ENCODE data around the gene RIPPLY3. TPM values are rescaled to one million over a fixed set of nuclear protein-coding genes. Genes with fewer than 3 reads are reported as not detected.

Gene RIPPLY3
- total and polyA plus RNA-seq, 7 donors: 0.12 TPM; not detected in 6

DNA sequence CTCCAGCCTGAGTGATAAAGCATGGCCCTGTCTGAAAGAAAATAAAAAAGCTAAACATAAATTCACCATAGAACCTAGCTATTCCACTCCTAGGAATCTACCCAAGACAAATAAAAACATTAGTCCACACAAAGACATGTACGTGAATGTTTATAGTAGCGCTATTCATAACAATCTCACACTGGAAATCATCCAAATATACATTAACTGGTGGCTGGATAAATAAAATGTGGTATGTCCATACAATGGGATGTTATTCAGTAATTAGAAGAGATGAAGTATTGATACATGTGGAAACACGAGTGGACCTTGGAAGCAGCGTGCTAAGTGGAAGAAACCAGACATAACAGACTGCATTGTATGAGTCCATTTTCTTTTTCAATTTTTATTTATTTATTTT lies 29.7 kb downstream of the RIPPLY3 start:
- no peak overlapping the region for H3K27ac ChIP-seq
- H3K27me3 ChIP-seq: no peaks in the 10 kb centered on the region
- no peaks in the 10 kb centered on the region for H3K36me3 ChIP-seq
- TF ChIP-seq EP300 (IDR thresholded peaks at IDR 0.05) (no peak), POLR2A (IDR thresholded peaks at IDR 0.05) (no peak), POLR2AphosphoS5 (IDR thresholded peaks at IDR 0.05) (no peak)
- TF ChIP-seq, protein P1, sequence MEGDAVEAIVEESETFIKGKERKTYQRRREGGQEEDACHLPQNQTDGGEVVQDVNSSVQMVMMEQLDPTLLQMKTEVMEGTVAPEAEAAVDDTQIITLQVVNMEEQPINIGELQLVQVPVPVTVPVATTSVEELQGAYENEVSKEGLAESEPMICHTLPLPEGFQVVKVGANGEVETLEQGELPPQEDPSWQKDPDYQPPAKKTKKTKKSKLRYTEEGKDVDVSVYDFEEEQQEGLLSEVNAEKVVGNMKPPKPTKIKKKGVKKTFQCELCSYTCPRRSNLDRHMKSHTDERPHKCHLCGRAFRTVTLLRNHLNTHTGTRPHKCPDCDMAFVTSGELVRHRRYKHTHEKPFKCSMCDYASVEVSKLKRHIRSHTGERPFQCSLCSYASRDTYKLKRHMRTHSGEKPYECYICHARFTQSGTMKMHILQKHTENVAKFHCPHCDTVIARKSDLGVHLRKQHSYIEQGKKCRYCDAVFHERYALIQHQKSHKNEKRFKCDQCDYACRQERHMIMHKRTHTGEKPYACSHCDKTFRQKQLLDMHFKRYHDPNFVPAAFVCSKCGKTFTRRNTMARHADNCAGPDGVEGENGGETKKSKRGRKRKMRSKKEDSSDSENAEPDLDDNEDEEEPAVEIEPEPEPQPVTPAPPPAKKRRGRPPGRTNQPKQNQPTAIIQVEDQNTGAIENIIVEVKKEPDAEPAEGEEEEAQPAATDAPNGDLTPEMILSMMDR (IDR thresholded peaks at IDR 0.05): no peak
- H3K4me1 ChIP-seq: peaks cover 0 to 14% (median 6%) of the 10 kb centered on the region in 4 donors
- intact Hi-C loops (cut with DNase I): no loop called here
- H3K4me3 ChIP-seq: no peak overlapping the region
- 76 to 90% methylated on average over 4 of the region's 4 CpGs for WGBS, 2 donors
- no peak for DNase-seq
- no peaks in the 10 kb centered on the region for H3K9me3 ChIP-seq

DNA sequence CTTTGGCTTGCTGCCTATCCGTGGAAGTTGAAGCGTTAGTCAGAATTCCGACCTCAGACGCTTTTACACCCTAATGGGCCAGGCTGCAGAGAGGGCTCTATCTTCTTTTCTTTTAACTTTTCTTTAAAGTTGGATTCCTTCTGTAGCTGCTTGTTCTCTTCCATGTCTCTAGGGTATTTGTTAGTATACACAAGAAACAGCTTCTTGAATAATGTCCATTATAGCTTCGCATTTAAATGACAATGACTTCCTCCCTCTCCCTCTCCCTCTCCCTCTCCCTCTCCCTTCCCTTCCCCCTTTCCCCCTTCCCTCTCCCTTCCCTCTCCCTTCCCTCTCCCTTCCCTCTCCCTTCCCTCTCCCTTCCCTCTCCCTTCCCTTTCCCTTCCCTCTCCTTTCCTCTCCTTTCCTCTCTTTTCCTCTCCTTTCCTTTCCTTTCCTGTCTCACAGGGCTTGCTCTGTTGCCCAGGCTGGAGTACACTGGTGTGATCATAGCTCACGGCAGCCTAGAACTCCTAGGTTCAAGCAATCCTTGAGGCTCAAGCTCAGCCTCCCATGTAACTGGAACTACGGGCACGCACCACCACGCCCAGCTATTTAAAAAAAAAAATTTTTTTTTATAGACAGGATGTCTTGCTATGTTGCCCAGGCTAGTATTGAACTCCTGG lies 33.0 kb downstream of the RIPPLY3 start:
- Histone ChIP-seq H3K4me3 (no peak overlapping the region), H3K4me1 (no peaks in the 10 kb centered on the region), H3K9me3 (no peaks in the 10 kb centered on the region), H3K27me3 (no peaks in the 10 kb centered on the region), H3K27ac (no peak overlapping the region), H3K36me3 (no peaks in the 10 kb centered on the region)
- TF ChIP-seq, protein P1 (IDR thresholded peaks at IDR 0.05): no peak
- TF ChIP-seq EP300 (IDR thresholded peaks at IDR 0.05) (no peak), POLR2AphosphoS5 (IDR thresholded peaks at IDR 0.05) (no peak), POLR2A (IDR thresholded peaks at IDR 0.05) (no peak)
- intact Hi-C loops (cut with DNase I): no loop called here
- no peak for DNase-seq
- 76 to 82% methylated on average over 9 of the region's 9 CpGs for WGBS, 2 donors

DNA sequence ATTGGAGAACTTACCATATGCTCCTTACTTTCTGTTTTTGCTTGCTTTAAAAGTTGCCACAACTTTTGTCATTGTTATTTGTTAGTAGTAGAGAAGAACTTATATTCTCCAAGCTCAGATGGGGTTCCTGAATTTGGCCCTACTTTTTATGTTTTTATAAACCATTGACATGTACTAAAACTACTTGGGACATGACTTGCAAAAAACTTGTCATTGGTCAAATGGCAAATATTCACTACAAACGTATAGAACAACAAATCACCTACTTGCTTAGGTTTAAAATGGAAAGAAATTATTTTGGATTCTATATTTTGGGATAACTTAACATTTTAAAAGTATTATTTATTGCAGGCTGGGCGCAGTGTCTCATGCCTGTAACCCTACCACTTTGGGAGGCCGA lies 33.7 kb downstream of the RIPPLY3 start:
- Histone ChIP-seq H3K4me3 (no peak overlapping the region), H3K9me3 (no peaks in the 10 kb centered on the region), H3K27me3 (no peaks in the 10 kb centered on the region), H3K4me1 (no peaks in the 10 kb centered on the region), H3K27ac (no peak overlapping the region), H3K36me3 (no peaks in the 10 kb centered on the region)
- no peak for DNase-seq
- TF ChIP-seq POLR2AphosphoS5 (IDR thresholded peaks at IDR 0.05) (no peak), POLR2A (IDR thresholded peaks at IDR 0.05) (no peak)
- intact Hi-C loops (cut with DNase I): no loop called here
- 90 to 91% methylated on average over 3 of the region's 3 CpGs for WGBS, 2 donors

DNA sequence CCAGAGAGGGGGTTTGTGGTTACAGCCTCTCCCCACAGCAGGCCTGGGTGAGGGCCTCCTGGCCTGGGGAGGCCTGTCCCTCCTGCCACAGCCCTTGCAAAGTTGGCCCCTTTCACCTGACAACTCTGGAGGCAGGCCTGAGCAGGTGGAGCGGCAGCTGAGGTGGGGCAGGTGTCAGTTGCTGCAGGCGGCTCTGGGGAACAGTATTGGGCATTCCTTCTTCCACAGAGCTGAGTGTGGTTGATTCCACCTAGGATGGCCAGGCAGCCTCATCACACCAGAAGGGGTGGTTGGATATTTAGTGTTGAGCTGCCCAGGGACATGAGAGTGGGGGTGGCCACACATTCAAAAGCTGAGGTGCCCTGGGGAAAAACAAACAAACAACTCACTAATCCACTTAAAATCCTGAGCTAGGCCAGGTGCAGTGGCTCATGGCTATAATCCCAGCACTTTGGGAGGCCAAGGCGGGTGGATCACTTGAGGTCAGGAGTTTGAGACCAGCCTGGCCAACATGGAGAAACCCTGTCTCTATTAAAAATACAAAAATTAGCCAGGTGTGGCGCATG lies 35.3 kb downstream of the RIPPLY3 start:
- H3K36me3 ChIP-seq: no peaks in the 10 kb centered on the region
- intact Hi-C loops (cut with DNase I): no loop called here
- TF ChIP-seq POLR2AphosphoS5 (IDR thresholded peaks at IDR 0.05) (no peak), POLR2A (IDR thresholded peaks at IDR 0.05) (no peak)

DNA sequence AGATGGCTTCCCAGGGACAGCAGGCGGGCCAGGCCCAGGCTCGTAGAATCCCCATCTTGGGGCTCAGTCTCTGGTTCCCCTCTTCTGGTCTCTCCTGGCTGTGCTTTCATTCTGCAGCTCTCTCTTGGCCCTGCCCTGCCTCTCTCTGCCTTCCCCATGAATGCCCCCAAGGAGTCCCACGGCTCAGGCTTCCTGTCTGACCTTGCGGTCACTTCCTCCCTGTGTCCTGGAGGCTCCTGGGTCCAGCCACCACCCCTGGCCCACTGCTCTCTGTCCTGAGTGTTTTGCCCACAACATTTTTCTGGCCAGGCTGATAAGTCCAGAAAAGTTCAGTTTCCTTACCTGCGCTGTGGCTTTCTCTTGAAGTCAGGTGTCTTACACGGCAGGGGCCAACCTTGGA lies 37.3 kb downstream of the RIPPLY3 start:
- Histone ChIP-seq H3K27ac (no peak overlapping the region), H3K27me3 (no peaks in the 10 kb centered on the region), H3K36me3 (no peaks in the 10 kb centered on the region), H3K4me1 (no peaks in the 10 kb centered on the region), H3K4me3 (no peak overlapping the region), H3K9me3 (no peaks in the 10 kb centered on the region)
- no peak for TF ChIP-seq POLR2AphosphoS5 (IDR thresholded peaks at IDR 0.05)
- intact Hi-C loops (cut with DNase I): no loop called here
- WGBS, 2 donors: 87 to 94% methylated on average over 6 of the region's 6 CpGs
- DNase-seq: no peak

More for the DNA sequence above, 35.3 kb downstream of the RIPPLY3 start:
- Histone ChIP-seq H3K4me1 (no peaks in the 10 kb centered on the region), H3K27me3 (no peaks in the 10 kb centered on the region), H3K4me3 (no peak overlapping the region), H3K27ac (no peak overlapping the region), H3K9me3 (no peaks in the 10 kb centered on the region)
- 55 to 86% methylated on average over 4 of the region's 4 CpGs for WGBS, 2 donors
- no peak for DNase-seq

DNA sequence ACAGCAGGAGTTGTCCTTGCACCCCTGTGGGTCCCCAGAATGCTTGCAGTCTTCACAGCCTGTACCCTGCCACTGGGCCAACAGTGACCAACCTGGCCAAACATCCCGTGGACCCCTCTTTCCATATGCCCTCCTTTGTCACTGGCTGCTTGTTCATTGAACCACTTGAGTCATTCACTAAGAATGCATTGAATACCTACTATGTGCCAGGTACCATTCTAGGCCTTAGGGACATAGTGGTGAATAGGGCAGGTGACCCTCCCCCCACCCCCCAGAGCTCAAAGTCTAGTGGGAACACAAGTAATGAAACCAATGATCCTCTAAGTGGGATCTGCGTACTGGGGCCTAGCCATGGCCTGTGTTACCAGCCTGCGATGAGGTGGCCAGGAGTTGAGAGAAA lies 38.1 kb downstream of the RIPPLY3 start:
- Histone ChIP-seq H3K27me3 (no peaks in the 10 kb centered on the region), H3K4me3 (no peak overlapping the region), H3K27ac (no peak overlapping the region), H3K9me3 (no peaks in the 10 kb centered on the region), H3K4me1 (no peaks in the 10 kb centered on the region), H3K36me3 (no peaks in the 10 kb centered on the region)
- intact Hi-C loops (cut with DNase I): no loop called here
- no peak for DNase-seq
- 93 to 96% methylated on average over 3 of the region's 3 CpGs for WGBS, 2 donors
- TF ChIP-seq EP300 (IDR thresholded peaks at IDR 0.05) (no peak), POLR2AphosphoS5 (IDR thresholded peaks at IDR 0.05) (no peak), POLR2A (IDR thresholded peaks at IDR 0.05) (no peak)
- TF ChIP-seq, protein P1 (IDR thresholded peaks at IDR 0.05): no peak
